HG02840 (cell line): ENCODE measurements around the gene BRWD1.
"Not testable (repeated sequence)": the region's sequence is repeated elsewhere in the genome, so short reads cannot be mapped to it uniquely, and the experiment has no call there.

ENCODE experiments used
- ATAC-seq: cut with Tn5 transposase; IDR thresholded peaks from one replicate; pipeline ENCODE4 v1.9.1; 2021; ENCODE audit warnings: mild to moderate bottlenecking, moderate library complexity, moderate number of reproducible peaks; ENCODE audit not compliant: unreplicated experiment, low FRiP score

Gene BRWD1

DNA sequence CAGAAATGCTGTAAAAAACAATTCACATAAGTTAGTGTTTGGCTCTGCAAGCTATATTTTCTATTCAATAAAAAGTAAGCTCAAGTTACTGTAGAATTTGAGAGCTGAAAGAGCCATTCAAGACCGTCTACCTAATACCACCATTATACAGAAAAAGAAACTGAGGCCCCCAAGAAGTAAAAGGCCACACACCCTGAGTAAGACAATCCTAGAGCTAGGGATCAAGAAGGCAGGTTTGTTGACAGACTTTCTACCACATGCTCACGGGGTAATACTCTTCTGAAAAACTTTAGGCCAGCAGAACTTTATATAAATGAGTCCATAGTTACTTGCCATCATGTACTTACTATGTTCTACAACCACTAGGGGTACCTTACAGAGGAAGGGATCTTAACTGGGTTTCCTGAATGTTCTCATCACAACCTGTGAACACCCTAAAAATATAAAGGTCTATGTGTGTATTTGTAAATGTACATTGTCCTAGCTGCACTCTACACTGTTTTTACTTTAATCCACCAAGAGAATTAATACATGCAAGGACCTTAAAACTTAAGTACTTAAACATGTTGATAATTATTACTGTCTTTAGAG lies 132.9 kb downstream of the BRWD1 start:
- ATAC-seq, result no peak

DNA sequence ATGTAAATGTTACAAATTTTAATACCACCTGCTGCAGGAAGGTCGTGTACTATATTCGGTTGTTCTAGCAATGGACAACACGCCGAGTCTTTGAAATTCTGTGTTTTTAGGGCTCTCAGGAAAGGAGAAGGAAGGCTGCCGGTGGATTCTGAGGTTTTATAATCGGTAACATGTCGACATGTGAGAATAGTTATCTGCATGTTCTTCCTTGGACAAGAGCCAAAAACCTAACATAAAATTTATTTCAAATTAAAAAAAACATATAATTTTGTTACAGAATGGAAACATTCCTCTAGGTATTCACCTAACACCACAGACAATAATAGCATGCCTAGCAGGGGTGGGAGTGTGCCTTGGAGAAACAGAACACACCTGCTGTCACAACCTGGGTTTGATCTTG lies 135.0 kb downstream of the BRWD1 start:
- ATAC-seq, result no peak

GRCh38 chr21:39176271-39176709 lies 137.1 kb downstream of the BRWD1 start:
- ATAC-seq, result no peak

DNA sequence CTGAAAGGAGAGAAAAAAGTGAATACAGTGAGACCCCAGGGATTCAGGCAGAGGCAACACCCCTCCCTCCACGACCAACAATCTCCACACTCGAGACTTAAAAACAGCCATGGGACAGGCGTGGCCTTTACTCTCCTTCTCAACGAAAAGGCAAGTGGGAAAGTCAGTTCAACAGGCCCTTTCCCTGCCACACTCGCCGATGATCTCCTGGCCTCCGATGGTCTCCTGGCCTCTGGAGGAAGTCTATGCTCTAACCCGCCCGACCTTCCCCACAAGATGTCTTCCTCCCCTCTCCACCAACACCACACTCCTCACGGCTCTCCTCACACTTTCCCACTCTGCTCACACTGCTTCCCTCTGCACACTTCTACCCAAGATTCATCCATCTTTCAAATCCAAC lies 137.8 kb downstream of the BRWD1 start:
- ATAC-seq, result no peak

GRCh38 chr21:39175154-39175553 lies 138.3 kb downstream of the BRWD1 start:
- ATAC-seq, result no peak

DNA sequence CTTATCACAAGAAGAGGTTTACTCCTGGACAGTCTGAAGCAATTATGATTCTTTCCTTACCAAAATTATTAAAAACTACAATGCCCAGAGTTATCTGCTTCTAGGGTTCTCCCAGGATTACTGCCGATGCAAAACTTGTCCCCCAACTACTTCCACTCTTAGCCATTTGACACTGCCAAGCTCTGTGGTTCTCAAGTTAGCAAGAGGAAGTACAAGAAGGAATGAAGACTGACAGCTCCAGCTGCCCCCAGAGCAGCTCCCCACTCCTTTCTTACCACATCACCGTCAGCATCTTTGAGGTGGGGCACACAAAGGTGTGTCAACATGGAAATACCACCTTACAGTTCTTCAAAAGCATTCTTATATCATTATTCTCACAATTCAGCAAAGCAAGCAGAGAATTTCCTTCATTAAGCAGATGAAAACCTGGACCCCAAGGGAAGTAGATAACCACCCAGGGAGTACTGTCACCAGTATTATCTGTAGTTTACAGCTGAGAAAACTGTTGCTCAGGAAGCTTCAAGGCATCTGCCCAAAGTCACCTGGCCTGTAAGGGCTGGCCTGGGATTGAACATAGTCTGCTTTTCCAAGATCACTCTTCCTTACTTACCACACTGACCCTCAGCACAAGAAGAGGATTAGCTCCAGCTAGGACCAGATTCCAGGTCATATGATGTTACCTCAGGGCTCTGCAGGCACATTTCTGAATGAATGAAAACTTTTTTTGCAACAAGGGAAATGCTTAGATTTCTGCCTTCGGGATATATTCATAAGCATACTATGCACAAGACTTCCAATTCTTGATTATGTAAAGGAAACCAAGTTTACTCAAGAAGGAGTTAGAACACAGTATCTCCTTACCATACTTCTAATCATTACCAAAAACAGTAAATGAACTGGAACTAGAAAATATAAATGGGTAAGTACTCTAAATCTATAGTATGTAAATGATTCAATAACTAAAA lies 139.4 kb downstream of the BRWD1 start:
- no peak for ATAC-seq

- no peak for ATAC-seq
Measured at GRCh38 chr21:39169906-39170305, 143.5 kb downstream of the BRWD1 start.

GRCh38 chr21:39168800-39169199 lies 144.6 kb downstream of the BRWD1 start:
- no peak for ATAC-seq

- no peak for ATAC-seq
Measured at GRCh38 chr21:39164523-39164922, 148.9 kb downstream of the BRWD1 start.

DNA sequence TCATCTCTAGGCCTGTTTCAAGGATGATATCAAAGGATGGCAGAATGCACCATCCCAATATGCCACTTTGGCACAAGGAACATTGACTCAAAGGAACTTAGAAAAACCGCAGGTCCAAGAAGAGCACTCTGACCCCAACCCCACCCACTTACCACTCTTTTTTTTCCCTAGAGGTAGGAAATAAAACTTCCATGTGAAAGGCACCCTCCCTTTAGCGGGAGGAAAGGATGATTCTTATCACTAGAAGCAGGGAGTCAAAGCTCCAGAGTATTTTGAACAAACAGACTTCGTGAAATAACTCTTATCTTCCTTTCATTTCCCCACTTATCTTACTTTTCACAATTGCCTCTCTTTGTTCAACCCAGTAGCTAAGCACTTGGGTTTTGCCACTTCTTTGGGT lies 152.4 kb downstream of the BRWD1 start:
- ATAC-seq, result no peak

DNA sequence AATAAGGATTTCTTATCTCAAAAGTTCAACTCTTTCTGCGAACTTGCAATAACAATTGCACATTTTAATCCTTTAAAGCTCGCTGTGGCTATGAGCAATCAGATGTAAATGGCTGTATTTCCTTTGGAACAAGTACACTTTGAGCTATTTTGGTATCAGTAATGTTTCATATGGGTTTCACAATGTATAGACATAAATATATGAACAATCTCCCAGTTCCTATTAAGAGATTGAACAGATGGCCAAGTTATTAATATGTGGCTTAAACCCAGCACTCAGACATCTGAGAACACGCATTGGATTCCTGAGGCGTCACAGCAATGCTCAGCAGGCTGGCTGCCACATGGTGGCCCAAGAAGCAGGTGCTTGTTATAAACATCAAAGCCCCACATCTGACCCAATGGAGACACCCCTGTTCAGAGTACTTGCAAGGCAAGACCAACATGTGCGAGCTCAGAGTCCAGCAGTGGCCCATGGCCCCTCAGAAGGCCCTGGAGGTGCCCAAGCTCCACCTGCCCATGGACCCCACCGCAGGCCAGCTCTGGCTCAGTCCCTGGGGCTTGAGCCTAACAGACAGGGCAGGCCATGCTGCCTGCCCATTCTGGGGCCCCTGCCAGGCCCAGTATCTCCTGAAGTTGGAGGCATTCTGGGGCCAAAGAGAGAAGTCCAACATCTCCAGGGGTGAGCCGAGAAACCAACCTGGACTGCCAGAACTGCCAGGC lies 153.9 kb downstream of the BRWD1 start:
- ATAC-seq, result no peak

- not testable (repeated sequence) for ATAC-seq
Measured at GRCh38 chr21:39157241-39157640, 156.2 kb downstream of the BRWD1 start.

- ATAC-seq, result no peak
Measured at GRCh38 chr21:39156024-39156423, 157.4 kb downstream of the BRWD1 start.

DNA sequence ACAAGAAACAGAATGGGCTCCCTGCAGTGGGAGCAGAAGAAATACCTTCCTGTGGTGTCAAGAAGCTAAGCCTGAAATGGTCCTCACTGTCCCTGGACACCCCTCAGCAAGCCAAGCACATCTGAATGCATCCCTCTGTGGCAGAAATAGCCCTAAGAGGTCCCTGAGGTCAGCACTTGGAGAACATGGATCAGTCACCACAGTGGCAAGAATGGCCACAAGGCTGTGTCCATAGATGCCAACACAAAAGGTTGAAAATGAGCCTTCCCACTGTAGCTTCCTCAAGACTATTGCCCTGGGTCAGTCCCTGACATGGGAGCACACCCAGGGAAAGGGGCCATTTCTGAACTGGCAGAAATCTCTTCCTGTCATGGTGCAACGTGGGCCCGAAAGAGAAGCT lies 157.9 kb downstream of the BRWD1 start:
- no peak for ATAC-seq

DNA sequence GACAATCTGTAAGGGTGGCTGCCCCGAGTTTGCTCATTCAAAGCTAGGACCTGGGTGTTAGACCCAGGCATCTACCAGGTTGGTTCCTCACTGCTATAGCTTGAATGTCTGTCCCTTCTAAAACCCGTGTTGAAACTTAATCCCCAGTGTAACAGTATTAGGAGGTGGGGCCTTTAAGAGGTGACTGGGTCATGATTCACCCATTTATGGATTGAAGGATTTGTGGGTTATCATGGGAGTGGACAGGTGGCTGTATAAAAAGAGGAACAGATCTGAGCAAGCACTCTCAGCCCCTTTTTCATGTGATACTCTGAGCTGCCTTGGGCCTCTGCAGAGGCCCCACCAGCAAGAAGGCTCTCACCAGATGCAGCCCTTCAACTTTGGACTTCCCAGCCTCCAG lies 159.6 kb downstream of the BRWD1 start:
- ATAC-seq, result no peak

- no peak for ATAC-seq
Measured at GRCh38 chr21:39153373-39153772, 160.1 kb downstream of the BRWD1 start.

GRCh38 chr21:39152271-39152670 lies 161.2 kb downstream of the BRWD1 start:
- ATAC-seq, result no peak

GRCh38 chr21:39150877-39151276 lies 162.6 kb downstream of the BRWD1 start:
- ATAC-seq, result no peak

DNA sequence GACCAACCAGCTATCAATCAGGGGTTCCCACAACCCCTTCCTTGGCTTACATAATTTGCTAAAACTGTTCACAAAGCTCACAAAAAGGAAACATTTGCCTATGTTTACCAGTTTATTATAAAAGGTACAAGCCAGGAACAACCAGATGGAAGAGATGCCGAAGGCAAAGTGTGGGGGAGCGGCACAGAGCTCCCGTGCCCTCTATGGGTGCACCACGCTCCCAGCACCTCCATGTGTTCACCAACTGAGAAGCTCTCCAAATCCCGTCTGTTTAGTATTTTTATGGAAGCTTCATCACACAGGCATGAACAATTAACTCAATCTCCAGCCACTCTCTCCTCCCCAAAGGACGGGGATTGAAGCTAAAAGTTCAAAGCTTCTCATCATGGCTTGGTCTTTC lies 163.1 kb downstream of the BRWD1 start:
- no peak for ATAC-seq

- ATAC-seq, result no peak
Measured at GRCh38 chr21:39149882-39150281, 163.6 kb downstream of the BRWD1 start.

DNA sequence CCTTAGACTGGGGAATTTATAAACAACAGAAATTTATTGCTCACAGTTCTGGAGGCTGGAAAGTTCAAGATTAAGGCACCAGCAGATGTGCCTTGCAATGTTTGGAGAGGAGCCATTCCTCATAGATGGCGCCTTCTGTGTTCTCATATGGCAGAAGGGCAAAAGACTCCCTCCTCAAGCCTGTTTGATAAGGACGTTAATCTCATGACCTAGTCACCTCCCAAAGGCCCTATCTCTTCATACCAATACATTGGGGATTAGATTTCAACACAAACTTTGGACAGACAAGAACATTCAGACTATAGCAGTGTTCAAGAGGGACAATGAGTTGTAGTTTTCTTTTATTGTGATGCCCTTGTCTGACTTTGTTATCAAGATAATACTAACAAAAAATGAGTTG lies 164.5 kb downstream of the BRWD1 start:
- no peak for ATAC-seq
